DOHH2 (cell line): ENCODE data around the gene FAR2.

Experiments
- H3F3A ChIP-seq: fragments of 200-600 bp; sonication (generic), shearing (Covaris generic); 2 replicates; pipeline ENCODE4 v1.6.0; 2016; ENCODE audit warnings: antibody characterized with exemption, mild to moderate bottlenecking; ENCODE audit not compliant: control insufficient read depth, insufficient read depth
- H3K27ac ChIP-seq: fragments of 200-600 bp; sonication (generic); 2 replicates; pipeline ENCODE4 v1.5.1; 2014; ENCODE audit warnings: low read depth, mild to moderate bottlenecking, low read length, moderate library complexity
- H3K27me3 ChIP-seq: fragments of 200-600 bp; sonication (generic); 2 replicates; pipeline ENCODE4 v1.6.1; 2014; ENCODE audit warnings: mild to moderate bottlenecking, low read length, mixed read lengths; ENCODE audit not compliant: control insufficient read depth
- H3K36me3 ChIP-seq: fragments of 200-600 bp; sonication (generic); 2 replicates; pipeline ENCODE4 v1.6.1; 2014; ENCODE audit warnings: mild to moderate bottlenecking, low read length, moderate library complexity, mixed read lengths; ENCODE audit not compliant: control insufficient read depth
- H3K4me1 ChIP-seq: fragments of 200-600 bp; sonication (generic); 2 replicates; pipeline ENCODE4 v1.6.1; 2014; ENCODE audit warnings: mild to moderate bottlenecking, low read length, mixed read lengths; ENCODE audit not compliant: control insufficient read depth
- H3K4me2 ChIP-seq: fragments of 200-600 bp; sonication (generic); 2 replicates; pipeline ENCODE4 v1.6.0; 2014; ENCODE audit warnings: mild to moderate bottlenecking, low read length, moderate library complexity
- H3K4me3 ChIP-seq: fragments of 200-600 bp; sonication (generic); 2 replicates; pipeline ENCODE4 v1.5.1; 2014; ENCODE audit warnings: mild to moderate bottlenecking, low read length, mixed read lengths
- H3K79me2 ChIP-seq: fragments of 200-600 bp; sonication (generic); 2 replicates; pipeline ENCODE4 v1.6.1; 2014; ENCODE audit warnings: mild to moderate bottlenecking, low read length, mixed read lengths; ENCODE audit not compliant: control insufficient read depth
- H3K9me2 ChIP-seq: fragments of 200-600 bp; sonication (generic); replicated peaks from 2 replicates; pipeline ENCODE4 v1.6.1; 2014; ENCODE audit warnings: mild to moderate bottlenecking, low read length, mixed read lengths; ENCODE audit not compliant: control insufficient read depth
- H3K9me3 ChIP-seq: fragments of 200-600 bp; sonication (generic); 2 replicates; pipeline ENCODE4 v1.6.1; 2014; ENCODE audit warnings: antibody characterized with exemption, low read length, mixed read lengths; ENCODE audit not compliant: control insufficient read depth, insufficient read depth
- H4K20me1 ChIP-seq: fragments of 200-600 bp; sonication (generic); 2 replicates; pipeline ENCODE4 v1.6.0; 2014; ENCODE audit warnings: low read depth, mild to moderate bottlenecking, antibody characterized with exemption, low read length, moderate library complexity; ENCODE audit not compliant: control insufficient read depth, insufficient read depth
- CTCF ChIP-seq: fragments of 200-600 bp; sonication (generic); IDR thresholded peaks from one replicate; pipeline ENCODE4 v1.5.1; 2014; ENCODE audit warnings: antibody characterized with exemption, mild to moderate bottlenecking, low read depth, low read length; ENCODE audit not compliant: poor library complexity, severe bottlenecking
- EZH2phosphoT487 ChIP-seq: fragments of 200-600 bp; sonication (generic); IDR thresholded peaks from 2 replicates; pipeline ENCODE4 v1.6.1; 2017; ENCODE audit warnings: borderline replicate concordance, mild to moderate bottlenecking, antibody characterized with exemption, low read length, moderate library complexity, mixed read lengths

Gene FAR2

DNA sequence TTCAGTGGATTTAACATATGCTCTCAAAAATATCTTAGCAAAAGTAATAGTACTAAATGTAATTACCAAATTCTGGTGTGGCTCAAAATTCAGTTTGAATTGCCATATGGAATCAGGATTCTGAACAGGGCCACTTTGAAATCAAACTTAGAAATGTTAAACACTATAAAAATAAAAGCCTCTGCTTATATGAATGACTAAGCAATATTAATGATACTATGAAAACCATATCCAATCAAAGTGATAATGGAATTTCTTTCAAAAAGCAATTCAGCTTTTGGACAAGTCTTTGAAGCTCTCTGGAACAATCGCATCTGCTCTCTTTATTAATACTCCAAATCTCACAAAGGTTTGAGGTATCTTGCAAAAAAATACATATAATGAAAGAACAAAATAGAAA lies 180.3 kb downstream of the FAR2 start:
- Histone ChIP-seq H3K79me2 (no peaks in the 10 kb centered on the region), H3K27me3 (no peaks in the 10 kb centered on the region), H3K36me3 (no peaks in the 10 kb centered on the region), H3K9me2 (no peaks in the 10 kb centered on the region), H3K9me3 (no peaks in the 10 kb centered on the region), H3K4me3 (no peak overlapping the region), H4K20me1 (no peaks in the 10 kb centered on the region), H3K27ac (no peak overlapping the region), H3K4me2 (no peak overlapping the region), H3K4me1 (no peaks in the 10 kb centered on the region), H3F3A (peaks cover 4% of the 10 kb centered on the region; the same call in 1 of the 2 replicates)
- TF ChIP-seq EZH2phosphoT487 (no peak), CTCF (no peak)

DNA sequence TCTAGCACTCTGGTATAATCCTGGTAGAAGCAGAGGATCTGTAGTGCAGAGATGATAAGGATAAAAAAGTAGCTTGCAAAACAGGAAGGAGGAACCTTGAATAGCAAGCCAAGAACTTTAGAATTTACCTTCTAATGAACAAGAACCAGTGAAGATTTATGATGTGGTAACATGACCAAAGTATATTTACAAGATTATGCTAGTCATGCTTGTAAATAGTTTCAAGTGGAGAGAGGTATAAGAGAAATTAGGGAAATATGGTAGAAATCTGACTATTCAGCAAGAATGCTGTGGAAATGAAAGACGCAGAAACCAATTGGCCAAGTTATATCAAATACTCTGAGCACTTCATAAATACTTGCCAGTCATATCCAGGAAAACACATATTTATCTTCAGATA lies 184.1 kb downstream of the FAR2 start:
- H3K9me3 ChIP-seq, result no peaks in the 10 kb centered on the region
- H3K79me2 ChIP-seq, result no peaks in the 10 kb centered on the region
- no peaks in the 10 kb centered on the region for H4K20me1 ChIP-seq
- no peak for TF ChIP-seq CTCF
- TF ChIP-seq EZH2phosphoT487, result no peak
- no peak overlapping the region for H3K4me3 ChIP-seq
- H3F3A ChIP-seq, result peaks cover 4% of the 10 kb centered on the region
- 0 out of 2 replicates have a peak, but pooled peaks cover 3% of the 10 kb centered on the region for H3K36me3 ChIP-seq
- H3K9me2 ChIP-seq, result no peaks in the 10 kb centered on the region
- no peak overlapping the region for H3K4me2 ChIP-seq
- H3K27ac ChIP-seq, result no peak overlapping the region
- no peaks in the 10 kb centered on the region for H3K4me1 ChIP-seq
- H3K27me3 ChIP-seq, result no peaks in the 10 kb centered on the region

GRCh38 chr12:29334937-29335336 lies 185.9 kb downstream of the FAR2 start:
- Histone ChIP-seq H3K27ac (no peak overlapping the region), H3K36me3 (peaks cover 13% of the 10 kb centered on the region), H3K9me3 (no peaks in the 10 kb centered on the region), H4K20me1 (no peaks in the 10 kb centered on the region), H3K9me2 (no peaks in the 10 kb centered on the region), H3K4me1 (no peaks in the 10 kb centered on the region), H3K4me2 (no peak overlapping the region), H3F3A (no peaks in the 10 kb centered on the region; the same call in 1 of the 2 replicates), H3K4me3 (no peak overlapping the region), H3K27me3 (no peaks in the 10 kb centered on the region), H3K79me2 (no peaks in the 10 kb centered on the region)
- TF ChIP-seq CTCF (no peak), EZH2phosphoT487 (no peak)
